GM18526 (cell line): ENCODE data around the gene SCAMP5.

Source experiments
- POLR2A ChIP-seq: IDR thresholded peaks from 3 replicates; pipeline ENCODE4 v1.6.1; 2011; ENCODE audit not compliant: insufficient read length; ENCODE audit errors: extremely low read depth

Gene SCAMP5

GRCh38 chr15:74995182-74995778, at the start of gene SCAMP5:
Gene SCAMP5 (plus strand): TSS chr15:74995563. CDS start chr15:75011840, 16,277 bp downstream.
- no peak for TF ChIP-seq POLR2A

- TF ChIP-seq POLR2A, result no peak
Observed at GRCh38 chr15:74950078-74950908, 45.1 kb upstream of the SCAMP5 start.

- TF ChIP-seq POLR2A, result no peak
Observed at GRCh38 chr15:74951006-74951405, 44.4 kb upstream of the SCAMP5 start.

GRCh38 chr15:74954515-74954914, 40.8 kb upstream of the SCAMP5 start:
- TF ChIP-seq POLR2A, result no peak

GRCh38 chr15:74955017-74955416, 40.3 kb upstream of the SCAMP5 start:
- TF ChIP-seq POLR2A, result no peak

GRCh38 chr15:74955796-74956647, 39.3 kb upstream of the SCAMP5 start:
- no peak for TF ChIP-seq POLR2A

GRCh38 chr15:74956648-74957475, 38.5 kb upstream of the SCAMP5 start, which contains the start of gene RPP25:
Gene RPP25 (minus strand): TSS chr15:74956772. CDS start chr15:74956583, 189 bp downstream.
- peak; percentile 47 for TF ChIP-seq POLR2A

GRCh38 chr15:74957476-74958035, 37.8 kb upstream of the SCAMP5 start:
- TF ChIP-seq POLR2A, result no peak

GRCh38 chr15:74958320-74958907, 36.9 kb upstream of the SCAMP5 start:
- no peak for TF ChIP-seq POLR2A

GRCh38 chr15:74958908-74959585, 36.3 kb upstream of the SCAMP5 start:
- no peak for TF ChIP-seq POLR2A

- no peak for TF ChIP-seq POLR2A
Observed at GRCh38 chr15:74959586-74959939, 35.8 kb upstream of the SCAMP5 start.

- TF ChIP-seq POLR2A, result no peak
Observed at GRCh38 chr15:74960286-74960685, 35.1 kb upstream of the SCAMP5 start.

- TF ChIP-seq POLR2A, result no peak
Observed at GRCh38 chr15:74960995-74961588, 34.3 kb upstream of the SCAMP5 start.
